Measurements from ENCODE around the gene CFAP53.

DNA sequence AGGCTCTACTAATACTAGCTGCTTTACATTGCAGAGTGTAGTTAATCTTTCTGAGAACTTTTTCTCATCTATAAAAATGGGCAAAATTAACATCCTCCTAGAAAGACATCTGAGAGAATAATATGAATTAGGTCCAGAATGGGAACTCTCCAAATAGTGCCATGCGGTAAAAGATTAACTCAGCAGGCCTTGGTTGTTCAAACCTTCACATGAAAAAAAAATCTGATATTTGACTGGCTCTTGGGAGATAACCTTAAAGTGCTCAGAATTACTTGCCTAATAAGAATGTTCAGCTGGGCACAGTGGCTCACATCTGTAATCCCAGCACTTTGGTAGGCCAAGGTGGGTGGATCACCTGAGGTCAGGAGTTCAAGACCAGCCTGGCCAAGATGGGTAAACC lies 26.7 kb upstream of the CFAP53 start:
- TF ChIP-seq EZH2 (IDR thresholded peaks at IDR 0.05; ENCODE audit: insufficient read depth, poor library complexity, severe bottlenecking): no peak
- no peak for TF ChIP-seq EZH2phosphoT487 (IDR thresholded peaks at IDR 0.05; ENCODE audit: insufficient read depth, low read depth)

Data from GM23248 (cell line).